ENCODE measurements around the gene UBP1.

DNA sequence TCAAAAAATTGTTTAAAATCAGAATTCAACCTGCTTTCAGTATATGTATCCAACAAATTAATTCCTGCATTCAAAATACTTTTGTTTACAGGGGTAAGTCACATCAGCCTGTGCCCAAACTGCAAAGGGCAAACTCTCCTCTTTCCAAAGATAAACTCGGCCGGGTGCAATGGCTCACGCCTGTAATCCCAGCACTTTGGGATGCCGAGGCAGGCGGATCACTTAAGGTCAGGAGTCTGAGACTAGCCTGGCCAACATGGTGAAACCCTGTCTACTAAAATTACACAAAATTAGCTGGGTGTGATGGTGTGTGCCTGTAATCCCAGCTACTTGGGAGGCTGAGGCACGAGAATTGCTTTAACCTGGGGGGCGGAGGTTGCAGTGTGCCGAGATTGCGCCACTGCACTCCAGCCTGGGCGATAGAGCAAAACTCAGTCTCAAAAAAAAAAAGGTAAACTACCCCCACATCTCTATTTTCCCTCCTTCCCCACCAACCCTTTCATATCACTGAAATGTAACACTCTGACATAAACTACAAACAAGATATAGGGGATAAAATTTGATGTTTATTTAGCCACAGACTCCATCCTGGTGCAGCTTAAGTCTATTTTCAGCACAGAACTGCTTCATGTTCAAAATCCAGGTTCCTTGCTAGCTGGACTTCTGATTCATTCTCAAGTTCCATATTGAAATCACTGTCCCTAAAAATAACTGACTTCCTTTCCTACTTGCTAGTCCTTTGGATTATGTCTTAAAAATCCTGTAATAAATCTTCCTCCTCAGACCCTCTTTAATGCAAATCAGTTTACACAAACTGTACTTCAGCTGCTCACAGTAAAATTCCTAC, 15.4 kb downstream of the UBP1 start:
- TF ChIP-seq, protein P1, sequence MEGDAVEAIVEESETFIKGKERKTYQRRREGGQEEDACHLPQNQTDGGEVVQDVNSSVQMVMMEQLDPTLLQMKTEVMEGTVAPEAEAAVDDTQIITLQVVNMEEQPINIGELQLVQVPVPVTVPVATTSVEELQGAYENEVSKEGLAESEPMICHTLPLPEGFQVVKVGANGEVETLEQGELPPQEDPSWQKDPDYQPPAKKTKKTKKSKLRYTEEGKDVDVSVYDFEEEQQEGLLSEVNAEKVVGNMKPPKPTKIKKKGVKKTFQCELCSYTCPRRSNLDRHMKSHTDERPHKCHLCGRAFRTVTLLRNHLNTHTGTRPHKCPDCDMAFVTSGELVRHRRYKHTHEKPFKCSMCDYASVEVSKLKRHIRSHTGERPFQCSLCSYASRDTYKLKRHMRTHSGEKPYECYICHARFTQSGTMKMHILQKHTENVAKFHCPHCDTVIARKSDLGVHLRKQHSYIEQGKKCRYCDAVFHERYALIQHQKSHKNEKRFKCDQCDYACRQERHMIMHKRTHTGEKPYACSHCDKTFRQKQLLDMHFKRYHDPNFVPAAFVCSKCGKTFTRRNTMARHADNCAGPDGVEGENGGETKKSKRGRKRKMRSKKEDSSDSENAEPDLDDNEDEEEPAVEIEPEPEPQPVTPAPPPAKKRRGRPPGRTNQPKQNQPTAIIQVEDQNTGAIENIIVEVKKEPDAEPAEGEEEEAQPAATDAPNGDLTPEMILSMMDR (conservative IDR thresholded peaks at IDR 0.05 in 1 of 2, IDR thresholded peaks at IDR 0.05 in 1 of 2; ENCODE audit: low read depth in 1 of 2, low read length in 2 of 2) = no peak
- TF ChIP-seq EZH2 (IDR thresholded peaks at IDR 0.05; ENCODE audit: low read length, missing control alignments) = no peak

Data from fibroblast of lung (primary cell).